T-cell (primary cell): Measurements from ENCODE around the gene ST8SIA1. TPM values are rescaled to one million over a fixed set of nuclear protein-coding genes. Genes with fewer than 3 reads are reported as not detected.

ENCODE experiments used
- ATAC-seq, 4 experiments: fragments of 200-7000 bp in 3 of 4; fragments of 150-1000 bp in 1 of 4; cut with Tn5 transposase; replicated peaks in 1 of 4; 1 replicate in 3 of 4; 2 replicates in 1 of 4; pipeline ENCODE4 v1.10.0; 2021; ENCODE audit warnings: moderate library complexity in 3 of 4, mild to moderate bottlenecking in 2 of 4, moderate number of reproducible peaks in 1 of 4
- CTCF ChIA-PET, 2 donors: fragments of 300-600 bp; sonication (Branson Sonifier 250); formaldehyde crosslinking; loops; one replicate each; lab custom pipeline; 2022; ENCODE audit warnings: antibody characterized with exemption in 2 of 2; lab: Charles Lee
- POLR2A ChIA-PET, 2 donors: fragments of 300-600 bp; sonication (Branson Sonifier 250); formaldehyde crosslinking; loops; one replicate each; lab custom pipeline; 2022; ENCODE audit warnings: antibody characterized with exemption in 2 of 2; lab: Charles Lee
- DNase-seq, 35 experiments: peaks; one replicate each; pipeline versions ENCODE4 v3.0.0 to v3.0.0-alpha.2; 2013 to 2023
- H3K27ac ChIP-seq: one replicate; pipeline ENCODE4 v1.5.1; 2013; ENCODE audit warnings: low read length
- H3K27me3 ChIP-seq, 2 experiments: replicated peaks in 1 of 2; 1 replicate in 1 of 2; 2 replicates in 1 of 2; pipeline versions ENCODE4 v1.6.1 to v1.7.0; 2013; ENCODE audit warnings: low read length in 1 of 2, mixed read lengths in 1 of 2; ENCODE audit not compliant: control insufficient read depth in 2 of 2, insufficient read depth in 2 of 2; ENCODE audit errors: extremely low read depth in 1 of 2
- H3K36me3 ChIP-seq, 2 donors: 1 replicate in 1 of 2; 2 replicates in 1 of 2; pipeline versions ENCODE4 v1.6.1 to v1.7.0; 2013; ENCODE audit warnings: low read length in 1 of 2; ENCODE audit not compliant: control insufficient read depth in 2 of 2, insufficient read depth in 1 of 2; ENCODE audit errors: extremely low read depth in 1 of 2
- H3K4me1 ChIP-seq, 2 experiments: 1 replicate in 1 of 2; 2 replicates in 1 of 2; pipeline versions ENCODE4 v1.6.1 to v1.7.0; 2013; ENCODE audit warnings: low read length in 2 of 2, mixed read lengths in 1 of 2; ENCODE audit not compliant: insufficient read depth in 2 of 2, control insufficient read depth in 1 of 2; ENCODE audit errors: extremely low read depth in 1 of 2
- H3K4me3 ChIP-seq, 2 donors: 1 replicate in 1 of 2; 2 replicates in 1 of 2; pipeline versions ENCODE4 v1.5.1 to v1.7.0; 2013; ENCODE audit warnings: mild to moderate bottlenecking in 2 of 2, low read length in 1 of 2, moderate library complexity in 1 of 2; ENCODE audit not compliant: control insufficient read depth in 1 of 2; ENCODE audit errors: extremely low read depth in 1 of 2
- H3K9me3 ChIP-seq: 2 replicates; pipeline ENCODE4 v1.7.0; 2013
- H3K27ac Mint-ChIP-seq, 2 donors: one replicate each; pipeline ENCODE4 v1.8.0; 2020 to 2021; ENCODE audit warnings: mild to moderate bottlenecking in 2 of 2, mixed read lengths in 2 of 2
- H3K27me3 Mint-ChIP-seq, 2 donors: one replicate each; pipeline ENCODE4 v1.8.0; 2021 to 2022; ENCODE audit warnings: mixed read lengths in 2 of 2
- H3K36me3 Mint-ChIP-seq: one replicate; pipeline ENCODE4 v1.8.0; 2021; ENCODE audit warnings: mixed read lengths
- H3K4me1 Mint-ChIP-seq, 3 donors: one replicate each; pipeline ENCODE4 v1.8.0; 2020 to 2022; ENCODE audit warnings: mixed read lengths in 3 of 3, mild to moderate bottlenecking in 1 of 3
- H3K4me3 Mint-ChIP-seq, 3 donors: one replicate each; pipeline ENCODE4 v1.8.0; 2020 to 2022; ENCODE audit warnings: mild to moderate bottlenecking in 3 of 3, mixed read lengths in 3 of 3, moderate library complexity in 3 of 3
- H3K9me3 Mint-ChIP-seq, 3 donors: one replicate each; pipeline ENCODE4 v1.8.0; 2020 to 2022; ENCODE audit warnings: mixed read lengths in 3 of 3
- WGBS: methylation state at CpG from one replicate; pipeline ENCODE4 v1.1.5; 2013; ENCODE audit warnings: missing lambda C conversion rate; ENCODE audit not compliant: insufficient coverage; 5-methylcytosine and 5-hydroxymethylcytosine counted together
- total RNA-seq, 35 experiments: library from RNA in 6 of 35; stranded (reverse) in 6 of 35; fragments of 120-200 nt in 1 of 35; gene quantifications; one replicate each; pipeline versions ENCODE4 v1.2.1 to v1.2.4 and lab custom pipeline; 2013 to 2026

The ST8SIA1 gene
- total RNA-seq, 5 donors from 2014 or later (not counting 1 experiment from before 2014, with no cell fraction given) = 10.8 to 19.8 (median 15.2) TPM

DNA sequence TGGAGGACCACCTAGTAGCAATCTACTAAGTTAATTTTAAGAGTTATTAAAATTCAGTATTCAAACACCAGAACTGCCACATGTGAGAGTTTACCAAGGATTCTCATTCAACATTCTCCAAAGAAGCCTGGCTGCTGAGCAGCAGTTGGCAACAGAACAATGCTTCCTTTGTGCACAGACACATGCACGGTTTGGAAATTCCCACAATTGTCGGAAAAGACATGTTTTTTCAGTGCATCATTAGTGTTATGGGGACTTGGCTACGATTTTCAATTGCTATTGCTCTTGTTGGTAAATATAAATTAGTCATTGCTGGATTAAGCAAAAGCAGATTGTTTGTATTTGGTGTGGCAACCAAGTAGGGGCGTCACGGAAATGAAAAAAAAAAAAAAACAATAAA lies 22.2 kb downstream of the ST8SIA1 start:
- 74% methylated on average over 3 of the region's 5 CpGs for WGBS
- no peak overlapping the region for H3K27ac Mint-ChIP-seq
- no peak overlapping the region for H3K4me3 Mint-ChIP-seq
- no peak for ATAC-seq
- H3K27ac ChIP-seq = no peak overlapping the region
- H3K36me3 Mint-ChIP-seq = peaks cover 23% of the 10 kb centered on the region
- CTCF ChIA-PET = interaction anchor here (0.7 kb wide), 2 partner anchors 9 to 23 kb away, joined by 3 read pairs; no protein-coding TSS in a partner anchor
- POLR2A ChIA-PET = no interaction called here
- H3K27me3 Mint-ChIP-seq = peaks cover 0 to 12% of the 10 kb centered on the region in 2 donors
- H3K36me3 ChIP-seq = peaks cover 0 to 3% of the 10 kb centered on the region in 2 donors
- no peaks in the 10 kb centered on the region for H3K4me1 ChIP-seq
- H3K9me3 Mint-ChIP-seq = no peaks in the 10 kb centered on the region
- no peaks in the 10 kb centered on the region for H3K9me3 ChIP-seq
- peaks cover 9 to 23% (median 13%) of the 10 kb centered on the region in 3 donors for H3K4me1 Mint-ChIP-seq
- no peaks in the 10 kb centered on the region for H3K27me3 ChIP-seq
- DNase-seq = no peak
- no peak overlapping the region for H3K4me3 ChIP-seq

DNA sequence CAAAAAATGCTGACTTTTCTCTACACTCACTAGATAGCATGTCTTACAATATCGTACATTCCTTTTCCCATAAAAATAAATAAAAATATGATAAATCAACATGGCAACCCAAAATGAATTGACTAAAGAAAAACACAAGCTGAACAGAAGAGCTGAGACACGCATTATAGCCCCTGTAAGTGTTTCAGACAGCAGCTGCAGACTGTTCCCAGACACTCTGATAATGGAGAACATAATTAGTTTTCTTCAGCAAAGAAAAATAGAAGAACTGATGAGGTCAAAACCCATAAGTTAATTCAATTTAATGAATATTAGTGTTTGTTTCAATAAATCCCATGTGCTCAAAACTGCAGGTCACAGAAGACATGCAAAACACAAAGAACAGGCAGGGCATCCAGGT lies 23.8 kb downstream of the ST8SIA1 start:
- Mint-ChIP-seq H3K9me3 (no peaks in the 10 kb centered on the region), H3K4me1 (peaks cover 9 to 22% (median 13%) of the 10 kb centered on the region in 3 donors), H3K27ac (no peak overlapping the region), H3K36me3 (peaks cover 29% of the 10 kb centered on the region), H3K27me3 (peaks cover 0 to 12% of the 10 kb centered on the region in 2 donors), H3K4me3 (no peak overlapping the region)
- Histone ChIP-seq H3K4me1 (no peaks in the 10 kb centered on the region), H3K4me3 (no peak overlapping the region), H3K9me3 (no peaks in the 10 kb centered on the region), H3K27me3 (no peaks in the 10 kb centered on the region), H3K27ac (no peak overlapping the region), H3K36me3 (peaks cover 0 to 3% of the 10 kb centered on the region in 2 donors)
- ATAC-seq = no peak
- CTCF ChIA-PET = interaction anchor here in 1 of 2 donors (0.6 kb wide), 1 partner anchor 280 kb away, joined by 4 read pairs; no protein-coding TSS in a partner anchor
- no peak for DNase-seq
- POLR2A ChIA-PET = no interaction called here
- WGBS = no CpG with 5 or more reads among the region's 2 CpGs

DNA sequence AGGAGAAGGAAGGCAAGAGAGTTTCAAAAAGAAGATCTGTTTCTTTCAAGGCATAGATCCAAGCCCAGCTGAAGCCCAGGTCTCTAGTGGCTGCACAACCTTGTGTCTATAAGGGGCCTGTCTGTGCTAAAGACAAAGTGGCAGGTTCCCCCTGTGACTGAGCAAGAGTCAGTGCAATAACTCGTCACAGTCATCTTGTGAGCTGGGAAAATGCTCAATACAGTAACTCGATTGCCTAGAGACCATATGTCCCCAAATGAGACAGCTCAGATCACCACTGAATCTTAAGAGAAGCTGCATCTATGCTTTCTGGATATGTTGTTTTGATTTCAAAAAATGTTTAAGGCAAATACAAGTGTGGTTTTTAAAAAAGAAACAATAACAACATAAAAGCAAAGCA lies 24.2 kb downstream of the ST8SIA1 start:
- Histone ChIP-seq H3K4me1 (no peaks in the 10 kb centered on the region), H3K36me3 (peaks cover 0 to 3% of the 10 kb centered on the region in 2 donors), H3K4me3 (no peak overlapping the region), H3K27me3 (no peaks in the 10 kb centered on the region), H3K9me3 (no peaks in the 10 kb centered on the region), H3K27ac (no peak overlapping the region)
- Mint-ChIP-seq H3K9me3 (no peaks in the 10 kb centered on the region), H3K36me3 (peaks cover 27% of the 10 kb centered on the region), H3K27ac (no peak overlapping the region), H3K4me1 (peaks cover 6 to 22% (median 11%) of the 10 kb centered on the region in 3 donors), H3K4me3 (no peak overlapping the region), H3K27me3 (peaks cover 0 to 12% of the 10 kb centered on the region in 2 donors)
- ChIA-PET POLR2A (no interaction called here), CTCF (interaction anchor here in 1 of 2 donors (0.6 kb wide), 1 partner anchor 281 kb away, joined by 4 read pairs; no protein-coding TSS in a partner anchor)
- 100% methylated on average over 1 of the region's 2 CpGs for WGBS
- DNase-seq (no peak), ATAC-seq (no peak)

- ChIA-PET CTCF (no interaction called here), POLR2A (no interaction called here)
- Mint-ChIP-seq H3K36me3 (peaks cover 22% of the 10 kb centered on the region), H3K27me3 (peaks cover 0 to 12% of the 10 kb centered on the region in 2 donors), H3K27ac (no peak overlapping the region), H3K9me3 (peaks cover 0 to 1% (median under 1%) of the 10 kb centered on the region in 3 donors), H3K4me3 (no peak overlapping the region), H3K4me1 (peaks cover 0 to 12% (median 5%) of the 10 kb centered on the region in 3 donors)
- peaks cover 0 to 3% of the 10 kb centered on the region in 2 donors for H3K36me3 ChIP-seq
- H3K27me3 ChIP-seq = no peaks in the 10 kb centered on the region
- no peak for DNase-seq
- H3K9me3 ChIP-seq = no peaks in the 10 kb centered on the region
- no peaks in the 10 kb centered on the region for H3K4me1 ChIP-seq
- no CpG with 5 or more reads among the region's 2 CpGs for WGBS
- no peak overlapping the region for H3K27ac ChIP-seq
- H3K4me3 ChIP-seq = no peak overlapping the region
- ATAC-seq = no peak
These were observed 26.7 kb downstream of the ST8SIA1 start for GRCh38 chr12:22307811-22308210.

GRCh38 chr12:22306311-22306710 lies 28.2 kb downstream of the ST8SIA1 start:
- H3K27me3 Mint-ChIP-seq = peaks cover 0 to 12% of the 10 kb centered on the region in 2 donors
- CTCF ChIA-PET = interaction anchor here in 1 of 2 donors (0.6 kb wide), 1 partner anchor 620 kb away, joined by 3 read pairs; no protein-coding TSS in a partner anchor
- H3K27ac Mint-ChIP-seq = no peak overlapping the region

DNA sequence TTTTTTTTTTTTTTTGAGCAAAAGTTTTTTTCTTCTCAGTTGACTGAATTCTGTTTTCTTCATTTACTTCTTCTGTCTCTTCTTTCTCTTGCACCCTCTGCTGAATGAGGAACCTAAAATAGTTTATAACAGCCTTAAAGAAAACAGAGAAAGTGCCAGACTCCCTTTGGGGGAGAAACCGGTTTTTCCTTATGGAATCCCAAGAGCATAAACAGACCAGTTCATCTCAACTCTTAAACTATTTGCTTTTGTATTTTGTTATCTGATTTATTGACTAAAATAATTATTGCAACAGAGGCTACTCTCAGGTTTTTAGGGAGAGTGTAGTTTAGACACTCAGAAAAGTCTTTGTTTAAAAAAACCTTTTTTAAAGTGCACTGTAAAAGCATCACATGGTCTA lies 30.2 kb downstream of the ST8SIA1 start:
- POLR2A ChIA-PET = interaction anchor here in 1 of 2 donors (0.6 kb wide), 1 partner anchor 89 kb away, joined by 4 read pairs; no protein-coding TSS in a partner anchor
- H3K4me3 ChIP-seq = no peak overlapping the region
- no peaks in the 10 kb centered on the region for H3K4me1 ChIP-seq
- Mint-ChIP-seq H3K4me1 (peaks cover 0 to 2% (median 0%) of the 10 kb centered on the region in 3 donors), H3K4me3 (no peak overlapping the region), H3K36me3 (peaks cover 27% of the 10 kb centered on the region), H3K27me3 (peaks cover 0 to 9% of the 10 kb centered on the region in 2 donors), H3K9me3 (peaks cover 0 to 19% (median 17%) of the 10 kb centered on the region in 3 donors), H3K27ac (no peak overlapping the region)
- no peak for DNase-seq
- no peak overlapping the region for H3K27ac ChIP-seq
- CTCF ChIA-PET = interaction anchor here in 1 of 2 donors (0.6 to 1.6 kb wide), 4 partner anchors 10 to 1232 kb away, joined by 3 to 6 read pairs (median 4); no protein-coding TSS in a partner anchor
- WGBS = no CpG with 5 or more reads among the region's 1 CpG
- H3K9me3 ChIP-seq = no peaks in the 10 kb centered on the region
- ATAC-seq = no peak
- H3K27me3 ChIP-seq = no peaks in the 10 kb centered on the region
- peaks cover 0 to 3% of the 10 kb centered on the region in 2 donors for H3K36me3 ChIP-seq

More at GRCh38 chr12:22306311-22306710, 28.2 kb downstream of the ST8SIA1 start:
- no peak for DNase-seq
- POLR2A ChIA-PET = no interaction called here
- no peak overlapping the region for H3K27ac ChIP-seq
- Mint-ChIP-seq H3K4me1 (peaks cover 0 to 4% (median 0%) of the 10 kb centered on the region in 3 donors), H3K9me3 (peaks cover 0 to 10% (median 10%) of the 10 kb centered on the region in 3 donors), H3K36me3 (peaks cover 26% of the 10 kb centered on the region), H3K4me3 (no peak overlapping the region)
- no peak overlapping the region for H3K4me3 ChIP-seq
- H3K4me1 ChIP-seq = no peaks in the 10 kb centered on the region
- ATAC-seq = no peak
- no peaks in the 10 kb centered on the region for H3K27me3 ChIP-seq
- peaks cover 0 to 3% of the 10 kb centered on the region in 2 donors for H3K36me3 ChIP-seq
- no peaks in the 10 kb centered on the region for H3K9me3 ChIP-seq
